ENCODE data around the gene THSD4.

THSD4 gene

GRCh38 chr15:71413419-71413818, 298.1 kb downstream of the THSD4 start:
- CTCF ChIA-PET: interaction anchor here (0.6 kb wide), 1 partner anchor 17 kb away, joined by 3 read pairs; no protein-coding TSS in a partner anchor
- H3K4me3 Mint-ChIP-seq: no peak overlapping the region
- no peaks in the 10 kb centered on the region for H3K36me3 Mint-ChIP-seq
- H3K9me3 Mint-ChIP-seq: no peaks in the 10 kb centered on the region
- H3K4me1 Mint-ChIP-seq: no peaks in the 10 kb centered on the region
- H3K27me3 Mint-ChIP-seq: peaks cover 5% of the 10 kb centered on the region
- DNase-seq: no peak
- H3K27ac Mint-ChIP-seq: no peak overlapping the region

GRCh38 chr15:71414853-71415252, 299.6 kb downstream of the THSD4 start:
- DNase-seq: no peak
- Mint-ChIP-seq H3K9me3 (no peaks in the 10 kb centered on the region), H3K4me1 (no peaks in the 10 kb centered on the region), H3K27me3 (peaks cover 13% of the 10 kb centered on the region), H3K27ac (no peak overlapping the region), H3K36me3 (no peaks in the 10 kb centered on the region), H3K4me3 (no peak overlapping the region)
- CTCF ChIA-PET: no interaction called here

GRCh38 chr15:71422530-71423259, 307.4 kb downstream of the THSD4 start:
- no peak overlapping the region for H3K27ac Mint-ChIP-seq

GRCh38 chr15:71424765-71425164, 309.5 kb downstream of the THSD4 start:
- Mint-ChIP-seq H3K27ac (no peak overlapping the region), H3K9me3 (no peaks in the 10 kb centered on the region), H3K27me3 (peaks cover 10% of the 10 kb centered on the region), H3K4me3 (no peak overlapping the region), H3K36me3 (no peaks in the 10 kb centered on the region), H3K4me1 (no peaks in the 10 kb centered on the region)
- CTCF ChIA-PET: no interaction called here
- no peak for DNase-seq

More at GRCh38 chr15:71422530-71423259, 307.4 kb downstream of the THSD4 start:
- no peaks in the 10 kb centered on the region for H3K36me3 Mint-ChIP-seq
- no peak for DNase-seq
- CTCF ChIA-PET: no interaction called here
- H3K4me3 Mint-ChIP-seq: no peak overlapping the region
- peaks cover 18% of the 10 kb centered on the region for H3K27me3 Mint-ChIP-seq
- H3K4me1 Mint-ChIP-seq: no peaks in the 10 kb centered on the region
- no peaks in the 10 kb centered on the region for H3K9me3 Mint-ChIP-seq

- Mint-ChIP-seq H3K4me3 (no peak overlapping the region), H3K36me3 (no peaks in the 10 kb centered on the region), H3K4me1 (no peaks in the 10 kb centered on the region), H3K27ac (no peak overlapping the region), H3K9me3 (no peaks in the 10 kb centered on the region), H3K27me3 (peaks cover 10% of the 10 kb centered on the region)
- DNase-seq: no peak
- CTCF ChIA-PET: interaction anchor here (1.7 kb wide), 1 partner anchor 18 kb away, joined by 3 read pairs; no protein-coding TSS in a partner anchor
Measured at GRCh38 chr15:71425388-71425787, 310.1 kb downstream of the THSD4 start.

GRCh38 chr15:71426792-71427191, 311.5 kb downstream of the THSD4 start:
- no peaks in the 10 kb centered on the region for H3K36me3 Mint-ChIP-seq
- no peak overlapping the region for H3K4me3 Mint-ChIP-seq
- CTCF ChIA-PET: interaction anchor here (1.7 kb wide), 1 partner anchor 17 kb away, joined by 3 read pairs; no protein-coding TSS in a partner anchor
- no peak overlapping the region for H3K27ac Mint-ChIP-seq
- DNase-seq: no peak
- peaks cover 10% of the 10 kb centered on the region for H3K27me3 Mint-ChIP-seq
- H3K9me3 Mint-ChIP-seq: no peaks in the 10 kb centered on the region
- no peaks in the 10 kb centered on the region for H3K4me1 Mint-ChIP-seq

- no peaks in the 10 kb centered on the region for H3K9me3 Mint-ChIP-seq
- no peak overlapping the region for H3K27ac Mint-ChIP-seq
- no peak for DNase-seq
- CTCF ChIA-PET: interaction anchor here (1.3 kb wide), 1 partner anchor 10 kb away, joined by 6 read pairs; no protein-coding TSS in a partner anchor
- peaks cover 3% of the 10 kb centered on the region for H3K27me3 Mint-ChIP-seq
- no peaks in the 10 kb centered on the region for H3K36me3 Mint-ChIP-seq
- H3K4me3 Mint-ChIP-seq: no peak overlapping the region
- H3K4me1 Mint-ChIP-seq: no peaks in the 10 kb centered on the region
Measured at GRCh38 chr15:71430782-71431181, 315.5 kb downstream of the THSD4 start.

GRCh38 chr15:71431343-71432336, 316.4 kb downstream of the THSD4 start:
- Mint-ChIP-seq H3K9me3 (no peaks in the 10 kb centered on the region), H3K27me3 (no peaks in the 10 kb centered on the region), H3K36me3 (no peaks in the 10 kb centered on the region), H3K27ac (no peak overlapping the region), H3K4me1 (no peaks in the 10 kb centered on the region), H3K4me3 (no peak overlapping the region)
- CTCF ChIA-PET: interaction anchor here (0.7 to 1.3 kb wide), 2 partner anchors 9 to 19 kb away, joined by 4 to 6 read pairs; no protein-coding TSS in a partner anchor
- DNase-seq: no peak

GRCh38 chr15:71433402-71433801, 318.1 kb downstream of the THSD4 start:
- CTCF ChIA-PET: interaction anchor here (1.3 kb wide), 1 partner anchor 47 kb away, joined by 4 read pairs; no protein-coding TSS in a partner anchor
- Mint-ChIP-seq H3K27me3 (peaks cover 3% of the 10 kb centered on the region), H3K27ac (no peak overlapping the region), H3K4me1 (no peaks in the 10 kb centered on the region), H3K36me3 (no peaks in the 10 kb centered on the region), H3K9me3 (no peaks in the 10 kb centered on the region), H3K4me3 (no peak overlapping the region)
- no peak for DNase-seq

- DNase-seq: no peak
- H3K4me3 Mint-ChIP-seq: no peak overlapping the region
Measured at GRCh38 chr15:71434774-71435173, 319.5 kb downstream of the THSD4 start.

GRCh38 chr15:71435552-71435951, 320.3 kb downstream of the THSD4 start:
- Mint-ChIP-seq H3K9me3 (no peaks in the 10 kb centered on the region), H3K27ac (no peak overlapping the region), H3K4me3 (no peak overlapping the region), H3K27me3 (peaks cover 3% of the 10 kb centered on the region), H3K4me1 (no peaks in the 10 kb centered on the region), H3K36me3 (no peaks in the 10 kb centered on the region)
- CTCF ChIA-PET: interaction anchor here (1.1 kb wide), 1 partner anchor 9 kb away, joined by 3 read pairs; no protein-coding TSS in a partner anchor
- DNase-seq: no peak

More at GRCh38 chr15:71434774-71435173, 319.5 kb downstream of the THSD4 start:
- CTCF ChIA-PET: interaction anchor here (1.3 kb wide), 1 partner anchor 48 kb away, joined by 4 read pairs; no protein-coding TSS in a partner anchor
- H3K27ac Mint-ChIP-seq: no peak overlapping the region
- peaks cover 3% of the 10 kb centered on the region for H3K27me3 Mint-ChIP-seq
- H3K4me1 Mint-ChIP-seq: no peaks in the 10 kb centered on the region
- no peaks in the 10 kb centered on the region for H3K36me3 Mint-ChIP-seq
- H3K9me3 Mint-ChIP-seq: no peaks in the 10 kb centered on the region

GRCh38 chr15:71436854-71437253, 321.6 kb downstream of the THSD4 start:
- no peak overlapping the region for H3K27ac Mint-ChIP-seq
- no peaks in the 10 kb centered on the region for H3K9me3 Mint-ChIP-seq
- H3K4me1 Mint-ChIP-seq: no peaks in the 10 kb centered on the region
- peaks cover 3% of the 10 kb centered on the region for H3K27me3 Mint-ChIP-seq
- no peaks in the 10 kb centered on the region for H3K36me3 Mint-ChIP-seq
- CTCF ChIA-PET: interaction anchor here (1.0 to 1.2 kb wide), 2 partner anchors 51 to 219 kb away, joined by 3 read pairs; no protein-coding TSS in a partner anchor
- no peak overlapping the region for H3K4me3 Mint-ChIP-seq
- no peak for DNase-seq

- Mint-ChIP-seq H3K9me3 (no peaks in the 10 kb centered on the region), H3K4me1 (no peaks in the 10 kb centered on the region), H3K27ac (no peak overlapping the region), H3K36me3 (no peaks in the 10 kb centered on the region), H3K4me3 (no peak overlapping the region), H3K27me3 (peaks cover 3% of the 10 kb centered on the region)
- CTCF ChIA-PET: interaction anchor here (1.0 to 1.2 kb wide), 2 partner anchors 51 to 220 kb away, joined by 3 read pairs; no protein-coding TSS in a partner anchor
- no peak for DNase-seq
Measured at GRCh38 chr15:71437404-71437803, 322.1 kb downstream of the THSD4 start.

GRCh38 chr15:71437919-71438318, 322.6 kb downstream of the THSD4 start:
- H3K4me1 Mint-ChIP-seq: no peaks in the 10 kb centered on the region
- H3K27me3 Mint-ChIP-seq: peaks cover 3% of the 10 kb centered on the region
- CTCF ChIA-PET: interaction anchor here (1.2 kb wide), 1 partner anchor 52 kb away, joined by 3 read pairs; no protein-coding TSS in a partner anchor
- H3K27ac Mint-ChIP-seq: no peak overlapping the region
- no peaks in the 10 kb centered on the region for H3K9me3 Mint-ChIP-seq
- H3K36me3 Mint-ChIP-seq: no peaks in the 10 kb centered on the region
- no peak for DNase-seq
- H3K4me3 Mint-ChIP-seq: no peak overlapping the region

All from activated naive CD4-positive, alpha-beta T cell treated with anti-CD3 and anti-CD28 coated beads, Interleukin-2, amount 10 ng/mL, durations not matched to agents 7 days and 5 days (primary cell).